Esophagus muscularis mucosa (tissue), 4 donors: Measurements from ENCODE around the gene MAGED4. TPM values are rescaled to one million over a fixed set of nuclear protein-coding genes. Genes with fewer than 3 reads are reported as not detected.
"Not testable (repeated sequence)": the region's sequence is repeated elsewhere in the genome, so short reads cannot be mapped to it uniquely, and the experiment has no call there.

Experiments used
- DNase-seq: peaks from one replicate; pipeline ENCODE4 v3.0.0-alpha.2; 2017; ENCODE audit errors: extremely low spot score
- H3K27ac ChIP-seq, 4 donors: fragments of 200-600 bp; sonication (generic); replicated peaks in 1 of 4; 1 replicate in 3 of 4; 2 replicates in 1 of 4; pipeline ENCODE4 v1.5.1; 2016 to 2019; ENCODE audit warnings: mild to moderate bottlenecking in 1 of 4
- H3K27me3 ChIP-seq, 4 donors: fragments of 200-600 bp; sonication (generic); one replicate each; pipeline versions ENCODE4 v1.5.1 to v1.6.0; 2016 to 2019
- H3K36me3 ChIP-seq, 4 donors: fragments of 200-600 bp; sonication (generic); one replicate each; pipeline ENCODE4 v1.5.1; 2016 to 2019
- H3K4me1 ChIP-seq, 4 donors: fragments of 200-600 bp; sonication (generic); one replicate each; pipeline ENCODE4 v1.5.1; 2016 to 2019
- H3K4me3 ChIP-seq, 4 donors: fragments of 200-600 bp; sonication (generic); 1 replicate in 2 of 4; 2 replicates in 2 of 4; pipeline ENCODE4 v1.5.1; 2016 to 2019; ENCODE audit warnings: mild to moderate bottlenecking in 4 of 4, moderate library complexity in 1 of 4
- H3K9me3 ChIP-seq, 4 donors: fragments of 200-600 bp; sonication (generic); 1 replicate in 3 of 4; 2 replicates in 1 of 4; pipeline ENCODE4 v1.5.1; 2016 to 2019
- EP300 ChIP-seq: sonication (generic); formaldehyde crosslinking; IDR thresholded peaks from one replicate; pipeline ENCODE4 v1.6.1; 2017; ENCODE audit warnings: antibody characterized with exemption
- POLR2A ChIP-seq: fragments of 450-650 bp; IDR thresholded peaks from one replicate; pipeline ENCODE4 v1.6.1; 2017; ENCODE audit warnings: antibody characterized with exemption, moderate library complexity, mild to moderate bottlenecking, low read depth
- POLR2AphosphoS5 ChIP-seq, 2 donors: sonication (generic); formaldehyde crosslinking; IDR thresholded peaks; one replicate each; pipeline ENCODE4 v1.6.1; 2017; ENCODE audit warnings: antibody characterized with exemption in 2 of 2
- WGBS: methylation state at CpG from one replicate; pipeline ENCODE4 v1.1.5; 2018; 5-methylcytosine and 5-hydroxymethylcytosine counted together
- intact Hi-C: fragments of 100-400 bp; cut with DNase I; formaldehyde crosslinking; loops from one replicate; pipeline ENCODE4 v1.15.1; 2023
- total RNA-seq, 4 donors: library from RNA; depleted of rRNA; stranded (reverse); fragments of >200 nt; gene quantifications; one replicate each; pipeline versions ENCODE4 v1.1.0 to v1.2.1, GENCODE V29; 2016
- TF ChIP-seq, protein P1 (sequence below), 3 experiments: fragments of 200-600 bp in 2 of 3; fragments of 450-650 bp in 1 of 3; sonication (generic) in 2 of 3; IDR thresholded peaks; one replicate each; pipeline ENCODE4 v1.5.1; 2017 to 2019; ENCODE audit warnings: antibody characterized with exemption in 3 of 3, mild to moderate bottlenecking in 2 of 3, moderate library complexity in 1 of 3

Gene MAGED4, protein sequence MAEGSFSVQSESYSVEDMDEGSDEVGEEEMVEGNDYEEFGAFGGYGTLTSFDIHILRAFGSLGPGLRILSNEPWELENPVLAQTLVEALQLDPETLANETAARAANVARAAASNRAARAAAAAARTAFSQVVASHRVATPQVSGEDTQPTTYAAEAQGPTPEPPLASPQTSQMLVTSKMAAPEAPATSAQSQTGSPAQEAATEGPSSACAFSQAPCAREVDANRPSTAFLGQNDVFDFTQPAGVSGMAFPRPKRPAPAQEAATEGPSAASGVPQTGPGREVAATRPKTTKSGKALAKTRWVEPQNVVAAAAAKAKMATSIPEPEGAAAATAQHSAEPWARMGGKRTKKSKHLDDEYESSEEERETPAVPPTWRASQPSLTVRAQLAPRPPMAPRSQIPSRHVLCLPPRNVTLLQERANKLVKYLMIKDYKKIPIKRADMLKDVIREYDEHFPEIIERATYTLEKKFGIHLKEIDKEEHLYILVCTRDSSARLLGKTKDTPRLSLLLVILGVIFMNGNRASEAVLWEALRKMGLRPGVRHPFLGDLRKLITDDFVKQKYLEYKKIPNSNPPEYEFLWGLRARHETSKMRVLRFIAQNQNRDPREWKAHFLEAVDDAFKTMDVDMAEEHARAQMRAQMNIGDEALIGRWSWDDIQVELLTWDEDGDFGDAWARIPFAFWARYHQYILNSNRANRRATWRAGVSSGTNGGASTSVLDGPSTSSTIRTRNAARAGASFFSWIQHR
- total RNA-seq: 1 to 10 TPM in 3 of 4 donors, under 1 TPM in 1; 0.57 to 9.1 (median 6.1) TPM

DNA sequence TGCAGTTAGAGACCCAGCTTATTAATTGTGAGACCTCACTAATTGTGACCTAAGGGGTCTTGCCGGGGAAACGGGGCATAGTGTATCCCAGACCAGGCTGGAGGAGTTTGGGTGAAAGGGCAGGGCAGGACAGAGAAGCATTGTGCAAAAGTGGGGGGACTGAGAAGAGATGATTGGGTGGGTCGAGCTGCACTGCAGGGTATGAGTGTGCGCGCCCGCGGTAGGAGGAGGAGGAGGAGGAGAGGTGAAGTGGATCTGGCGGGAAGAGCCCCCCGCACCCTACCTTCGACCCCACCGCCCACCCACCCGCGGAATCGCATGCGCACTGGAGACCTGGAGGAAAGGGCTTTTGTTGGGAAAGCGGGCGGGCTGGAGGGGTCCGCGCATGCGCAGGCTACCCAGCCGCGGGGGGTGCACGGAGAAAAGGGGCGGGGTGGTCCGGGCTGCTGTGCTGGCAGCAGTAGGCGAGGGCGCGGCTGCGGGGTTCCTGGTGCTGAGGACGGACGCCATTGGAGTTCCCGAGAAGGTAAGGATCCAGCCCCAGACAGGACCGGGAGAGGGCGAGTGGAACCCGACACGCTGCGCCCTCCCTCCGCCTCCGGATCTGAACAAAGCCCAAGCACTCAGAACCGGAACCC is at the start of gene MAGED4:
Gene MAGED4 (plus strand): TSS at position 449 of the 638 bp plus-strand sequence. CDS start 1,035 bp downstream, outside the sequence.
- H3K9me3 ChIP-seq, H3K4me1 ChIP-seq, DNase-seq, H3K27ac ChIP-seq, H3K4me3 ChIP-seq, H3K36me3 ChIP-seq, H3K27me3 ChIP-seq, intact Hi-C loops: not testable (repeated sequence)
- WGBS: no CpG with 5 or more reads among the region's 40 CpGs

DNA sequence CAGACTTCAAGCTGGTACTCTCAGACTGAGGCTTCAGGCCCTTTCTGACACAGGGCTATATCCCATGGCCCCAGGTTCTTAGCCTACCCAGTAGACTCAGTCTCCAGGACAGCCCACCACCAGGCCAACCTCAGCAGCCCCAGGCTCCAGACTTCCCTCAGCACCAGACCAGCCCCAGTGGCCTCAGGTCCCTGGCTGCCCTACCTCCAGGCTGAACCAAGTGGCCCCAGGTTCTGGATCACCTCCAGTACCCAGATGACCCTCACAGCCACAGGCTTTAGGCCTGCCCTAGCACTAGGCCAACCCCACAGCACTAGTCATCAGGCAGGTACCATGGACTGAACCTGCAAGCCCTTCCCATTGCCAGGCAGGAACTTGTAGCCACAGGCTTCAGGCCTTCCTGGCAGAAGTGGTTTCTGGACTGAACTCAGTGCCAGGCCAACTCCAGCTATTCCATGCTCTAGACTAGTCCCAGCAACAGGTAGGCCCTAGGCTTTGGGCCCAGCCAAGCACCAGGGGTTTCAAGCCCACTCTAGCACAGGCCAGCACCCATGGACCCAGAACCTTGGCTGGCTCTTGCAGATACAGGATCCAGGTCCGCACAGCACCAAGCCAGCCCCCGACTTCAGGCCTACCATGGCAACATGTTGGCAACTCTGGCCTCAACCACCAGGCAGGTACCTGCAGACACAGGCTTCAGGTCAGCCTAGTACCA is 45.7 kb upstream of the MAGED4 start:
- Histone ChIP-seq H3K4me3 (no peak overlapping the region), H3K27me3 (no peaks in the 10 kb centered on the region), H3K4me1 (no peaks in the 10 kb centered on the region), H3K36me3 (no peaks in the 10 kb centered on the region), H3K9me3 (no peaks in the 10 kb centered on the region), H3K27ac (no peak overlapping the region)
- intact Hi-C loops: no loop called here
- TF ChIP-seq, protein P1, sequence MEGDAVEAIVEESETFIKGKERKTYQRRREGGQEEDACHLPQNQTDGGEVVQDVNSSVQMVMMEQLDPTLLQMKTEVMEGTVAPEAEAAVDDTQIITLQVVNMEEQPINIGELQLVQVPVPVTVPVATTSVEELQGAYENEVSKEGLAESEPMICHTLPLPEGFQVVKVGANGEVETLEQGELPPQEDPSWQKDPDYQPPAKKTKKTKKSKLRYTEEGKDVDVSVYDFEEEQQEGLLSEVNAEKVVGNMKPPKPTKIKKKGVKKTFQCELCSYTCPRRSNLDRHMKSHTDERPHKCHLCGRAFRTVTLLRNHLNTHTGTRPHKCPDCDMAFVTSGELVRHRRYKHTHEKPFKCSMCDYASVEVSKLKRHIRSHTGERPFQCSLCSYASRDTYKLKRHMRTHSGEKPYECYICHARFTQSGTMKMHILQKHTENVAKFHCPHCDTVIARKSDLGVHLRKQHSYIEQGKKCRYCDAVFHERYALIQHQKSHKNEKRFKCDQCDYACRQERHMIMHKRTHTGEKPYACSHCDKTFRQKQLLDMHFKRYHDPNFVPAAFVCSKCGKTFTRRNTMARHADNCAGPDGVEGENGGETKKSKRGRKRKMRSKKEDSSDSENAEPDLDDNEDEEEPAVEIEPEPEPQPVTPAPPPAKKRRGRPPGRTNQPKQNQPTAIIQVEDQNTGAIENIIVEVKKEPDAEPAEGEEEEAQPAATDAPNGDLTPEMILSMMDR (IDR thresholded peaks at IDR 0.05): no peak
- TF ChIP-seq EP300: no peak
- no peak for TF ChIP-seq POLR2A
- no peak for TF ChIP-seq POLR2AphosphoS5 (IDR thresholded peaks at IDR 0.05)
- 80% methylated on average over 1 of the region's 2 CpGs for WGBS
- DNase-seq: no peak

DNA sequence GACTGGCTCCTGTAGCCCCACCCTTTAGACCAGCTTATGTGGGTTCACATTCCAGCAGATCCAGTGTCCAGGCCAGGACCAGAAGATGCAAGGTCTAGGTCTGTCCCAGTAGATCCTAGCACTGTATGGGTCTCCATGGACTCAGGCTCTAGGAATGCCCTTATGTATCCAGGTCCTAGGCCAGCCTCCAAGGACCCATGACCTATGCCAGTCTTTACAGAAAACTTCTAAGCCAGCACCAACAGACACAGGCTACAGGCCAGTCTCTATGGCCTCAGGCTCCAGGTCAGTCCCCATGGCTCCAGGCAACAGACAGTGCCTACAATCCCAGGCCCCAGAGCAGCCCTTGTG is 45.2 kb upstream of the MAGED4 start:
- Histone ChIP-seq H3K36me3 (no peaks in the 10 kb centered on the region), H3K9me3 (no peaks in the 10 kb centered on the region), H3K27ac (no peak overlapping the region), H3K4me1 (no peaks in the 10 kb centered on the region), H3K4me3 (no peak overlapping the region), H3K27me3 (no peaks in the 10 kb centered on the region)
- no peak for DNase-seq
- intact Hi-C loops: no loop called here
- no peak for TF ChIP-seq EP300
- no peak for TF ChIP-seq POLR2AphosphoS5 (IDR thresholded peaks at IDR 0.05)
- no peak for TF ChIP-seq POLR2A
- TF ChIP-seq, protein P1 (IDR thresholded peaks at IDR 0.05): no peak

DNA sequence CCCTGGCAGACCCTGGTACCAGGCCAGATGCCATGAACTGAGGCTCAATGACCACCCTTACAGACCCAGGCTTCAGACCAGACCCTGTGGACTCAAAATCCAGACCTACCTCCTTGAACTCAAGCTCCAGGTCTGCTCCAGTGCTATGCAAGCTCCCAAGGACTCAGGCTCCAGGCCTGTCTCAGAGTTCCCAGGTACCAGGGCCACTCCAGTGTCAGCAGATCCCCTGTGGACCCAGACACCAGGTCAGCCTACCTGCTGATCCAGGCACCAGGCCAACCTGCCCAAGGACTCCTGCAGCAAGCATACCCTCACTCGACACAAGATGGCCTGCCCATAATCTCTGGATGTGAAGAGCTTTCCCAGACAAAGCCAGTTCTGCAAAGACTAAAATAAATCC is 44.7 kb upstream of the MAGED4 start:
- 56% methylated on average over 1 of the region's 1 CpG for WGBS
- no peak for DNase-seq
- no peak overlapping the region for H3K4me3 ChIP-seq

DNA sequence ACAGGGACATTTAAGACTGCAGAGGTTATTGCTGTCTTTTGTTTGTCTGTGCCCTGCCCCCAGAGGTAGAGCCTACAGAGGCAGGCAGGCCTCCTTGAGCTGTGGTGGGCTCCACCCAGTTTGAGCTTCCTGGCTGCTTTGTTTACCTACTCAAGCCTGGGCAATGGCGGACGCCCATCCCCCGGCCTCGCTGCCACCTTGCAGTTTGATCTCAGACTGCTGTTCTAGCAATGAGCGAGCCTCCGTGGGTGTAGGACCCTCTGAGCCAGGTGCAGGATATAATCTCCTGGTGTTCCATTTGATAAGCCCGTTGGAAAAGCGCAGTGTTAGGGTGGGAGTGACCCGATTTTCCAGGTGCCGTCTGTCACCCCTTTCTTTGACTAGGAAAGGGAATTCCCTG is 34.0 kb upstream of the MAGED4 start:
- intact Hi-C loops: not testable (repeated sequence)
- WGBS: 93% methylated on average over 10 of the region's 10 CpGs
- H3K9me3 ChIP-seq: peaks cover 0 to 10% (median 0%) of the 10 kb centered on the region in 4 donors

More for the DNA sequence above, 44.7 kb upstream of the MAGED4 start:
- H3K27ac ChIP-seq: no peak overlapping the region
- H3K9me3 ChIP-seq: no peaks in the 10 kb centered on the region
- no peaks in the 10 kb centered on the region for H3K27me3 ChIP-seq
- intact Hi-C loops: no loop called here
- H3K36me3 ChIP-seq: no peaks in the 10 kb centered on the region
- TF ChIP-seq POLR2AphosphoS5 (IDR thresholded peaks at IDR 0.05) (no peak), POLR2A (no peak), EP300 (no peak)
- TF ChIP-seq, protein P1 (IDR thresholded peaks at IDR 0.05): no peak
- H3K4me1 ChIP-seq: no peaks in the 10 kb centered on the region

DNA sequence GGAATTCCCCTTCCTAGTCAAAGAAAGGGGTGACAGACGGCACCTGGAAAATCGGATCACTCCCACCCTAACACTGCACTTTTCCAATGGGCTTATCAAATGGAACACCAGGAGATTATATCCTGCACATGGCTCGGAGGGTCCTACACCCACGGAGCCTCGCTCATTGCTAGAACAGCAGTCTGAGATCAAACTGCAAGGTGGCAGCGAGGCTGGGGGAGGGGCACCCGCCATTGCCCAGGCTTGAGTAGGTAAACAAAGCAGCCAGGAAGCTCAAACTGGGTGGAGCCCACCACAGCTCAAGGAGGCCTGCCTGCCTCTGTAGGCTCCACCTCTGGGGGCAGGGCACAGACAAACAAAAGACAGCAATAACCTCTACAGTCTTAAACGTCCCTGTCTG is 24.5 kb upstream of the MAGED4 start:
- H3K9me3 ChIP-seq, H3K4me1 ChIP-seq, intact Hi-C loops, H3K4me3 ChIP-seq, H3K27ac ChIP-seq, H3K36me3 ChIP-seq, H3K27me3 ChIP-seq, DNase-seq: not testable (repeated sequence)
- WGBS: 87% methylated on average over 8 of the region's 8 CpGs

More for the DNA sequence above, 34.0 kb upstream of the MAGED4 start:
- H3K4me3 ChIP-seq, DNase-seq, H3K27ac ChIP-seq, H3K27me3 ChIP-seq, H3K36me3 ChIP-seq, H3K4me1 ChIP-seq: not testable (repeated sequence)
